Osteoblast (primary cell): Measurements from ENCODE around the gene ZNF785. TPM values are rescaled to one million over a fixed set of nuclear protein-coding genes. Genes with fewer than 3 reads are reported as not detected.

Experiments
- DNase-seq: peaks from one replicate; pipeline ENCODE4 v3.0.0; 2011; ENCODE audit warnings: low spot score, mixed read lengths; ENCODE audit not compliant: insufficient read length; ENCODE audit errors: missing footprints
- H2AFZ ChIP-seq: 2 replicates; pipeline ENCODE4 v1.6.0; 2011; ENCODE audit warnings: mild to moderate bottlenecking, low read length
- H3K27ac ChIP-seq: 2 replicates; pipeline ENCODE4 v1.5.1; 2011; ENCODE audit warnings: mild to moderate bottlenecking, low read depth, low read length, moderate library complexity
- H3K27me3 ChIP-seq: 2 replicates; pipeline ENCODE4 v1.6.0; 2012; ENCODE audit warnings: mild to moderate bottlenecking, control low read depth, inconsistent platforms, low read length, moderate library complexity; ENCODE audit not compliant: insufficient read depth
- H3K36me3 ChIP-seq: 2 replicates; pipeline ENCODE4 v1.5.1; 2011; ENCODE audit warnings: mild to moderate bottlenecking, low read length, control low read depth, moderate library complexity; ENCODE audit not compliant: insufficient read depth
- H3K4me1 ChIP-seq: 2 replicates; pipeline ENCODE4 v1.5.1; 2011; ENCODE audit warnings: mild to moderate bottlenecking, low read length, control low read depth, moderate library complexity; ENCODE audit not compliant: insufficient read depth
- H3K4me2 ChIP-seq: 2 replicates; pipeline ENCODE4 v1.6.0; 2011; ENCODE audit warnings: mild to moderate bottlenecking, low read length; ENCODE audit not compliant: insufficient read depth
- H3K4me3 ChIP-seq: fragments of 200-600 bp; sonication (generic); 3 replicates; pipeline ENCODE4 v1.5.1; 2012; ENCODE audit warnings: mild to moderate bottlenecking, low read length, inconsistent platforms; ENCODE audit not compliant: insufficient read depth
- H3K79me2 ChIP-seq: 2 replicates; pipeline ENCODE4 v1.6.0; 2012; ENCODE audit warnings: mild to moderate bottlenecking, low read length, control low read depth, inconsistent platforms; ENCODE audit not compliant: insufficient read depth
- H3K9me3 ChIP-seq: 2 replicates; pipeline ENCODE4 v1.5.1; 2011; ENCODE audit warnings: low read depth, low read length, control low read depth
- H4K20me1 ChIP-seq: 2 replicates; pipeline ENCODE4 v1.6.0; 2012; ENCODE audit warnings: mild to moderate bottlenecking, low read length, control low read depth; ENCODE audit not compliant: insufficient read depth
- small RNA-seq: library from RNA; depleted of rRNA; stranded (forward); fragments of <200 nt; gene quantifications from one replicate; pipeline ENCODE3, GENCODE V24; 2012
- total RNA-seq: library from RNA; depleted of rRNA; stranded (reverse); fragments of >200 nt; gene quantifications from 2 replicates; pipeline ENCODE4 v1.2.3, GENCODE V29; 2012
- TF ChIP-seq, protein P1 (sequence below): IDR thresholded peaks from 2 replicates; pipeline ENCODE4 v1.5.1; 2011; ENCODE audit warnings: mild to moderate bottlenecking, low read depth, low read length, moderate library complexity; ENCODE audit errors: extremely low read depth

ZNF785 gene
- total RNA-seq, 1 donor: 13.4 TPM

GRCh38 chr16:30532285-30533145 is 53.0 kb downstream of the ZNF785 start:
- no peak overlapping the region for H3K4me2 ChIP-seq
- peaks cover 14% of the 10 kb centered on the region for H3K4me1 ChIP-seq
- DNase-seq: no peak
- H3K4me3 ChIP-seq: no peak overlapping the region
- no peak overlapping the region for H3K27ac ChIP-seq
- H4K20me1 ChIP-seq: no peaks in the 10 kb centered on the region
- H3K9me3 ChIP-seq: no peaks in the 10 kb centered on the region
- H3K79me2 ChIP-seq: peaks cover 21% of the 10 kb centered on the region
- no peaks in the 10 kb centered on the region for H3K27me3 ChIP-seq
- H3K36me3 ChIP-seq: peaks cover 17% of the 10 kb centered on the region
- H2AFZ ChIP-seq: no peak overlapping the region
- TF ChIP-seq, protein P1, sequence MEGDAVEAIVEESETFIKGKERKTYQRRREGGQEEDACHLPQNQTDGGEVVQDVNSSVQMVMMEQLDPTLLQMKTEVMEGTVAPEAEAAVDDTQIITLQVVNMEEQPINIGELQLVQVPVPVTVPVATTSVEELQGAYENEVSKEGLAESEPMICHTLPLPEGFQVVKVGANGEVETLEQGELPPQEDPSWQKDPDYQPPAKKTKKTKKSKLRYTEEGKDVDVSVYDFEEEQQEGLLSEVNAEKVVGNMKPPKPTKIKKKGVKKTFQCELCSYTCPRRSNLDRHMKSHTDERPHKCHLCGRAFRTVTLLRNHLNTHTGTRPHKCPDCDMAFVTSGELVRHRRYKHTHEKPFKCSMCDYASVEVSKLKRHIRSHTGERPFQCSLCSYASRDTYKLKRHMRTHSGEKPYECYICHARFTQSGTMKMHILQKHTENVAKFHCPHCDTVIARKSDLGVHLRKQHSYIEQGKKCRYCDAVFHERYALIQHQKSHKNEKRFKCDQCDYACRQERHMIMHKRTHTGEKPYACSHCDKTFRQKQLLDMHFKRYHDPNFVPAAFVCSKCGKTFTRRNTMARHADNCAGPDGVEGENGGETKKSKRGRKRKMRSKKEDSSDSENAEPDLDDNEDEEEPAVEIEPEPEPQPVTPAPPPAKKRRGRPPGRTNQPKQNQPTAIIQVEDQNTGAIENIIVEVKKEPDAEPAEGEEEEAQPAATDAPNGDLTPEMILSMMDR: no peak

Small RNAs within 50 kb of the gene (small RNA-seq; reads per million reads assigned to genes)
- gene AC093249.1 (not detected), gene AC093249.4 (not detected)

Other genes starting within 250 kb of the ZNF785 start
- 30.9 and 32.9 TPM in 2 replicates for gene CD2BP2, start 230.4 kb downstream of the ZNF785 start, total RNA-seq
- 26.5 and 31.5 TPM in 2 replicates for gene TBC1D10B, start 215.2 kb downstream of the ZNF785 start, total RNA-seq
- not detected in 2 replicates for gene MYL11, start 210.9 kb downstream of the ZNF785 start, total RNA-seq
- gene SEPTIN1, start 203.1 kb downstream of the ZNF785 start, total RNA-seq: 0.29 TPM in 1 of 2 replicates, not detected in the other
- gene ZNF48, start 190.3 kb downstream of the ZNF785 start, total RNA-seq: 10.0 and 10.9 TPM in 2 replicates
- 10.9 and 14.8 TPM in 2 replicates for gene ZNF771, start 178.1 kb downstream of the ZNF785 start, total RNA-seq
- 13.6 and 13.8 TPM in 2 replicates for gene DCTPP1, start 155.7 kb downstream of the ZNF785 start, total RNA-seq
- gene SEPHS2, start 139.8 kb downstream of the ZNF785 start, total RNA-seq: 18.0 and 20.3 TPM in 2 replicates
- 0.36 TPM in 1 of 2 replicates, not detected in the other for gene ITGAL, start 113.0 kb downstream of the ZNF785 start, total RNA-seq
- gene ZNF768, start 59.1 kb downstream of the ZNF785 start, total RNA-seq: 22.7 and 25.0 TPM in 2 replicates
- gene ZNF747, start 50.8 kb downstream of the ZNF785 start, total RNA-seq: 16.6 and 17.1 TPM in 2 replicates
- gene ZNF764, start 27.3 kb downstream of the ZNF785 start, total RNA-seq: 5.3 and 7.6 TPM in 2 replicates
- gene ZNF688, start 14.0 kb downstream of the ZNF785 start, total RNA-seq: 10.9 and 12.3 TPM in 2 replicates
- 7.1 and 8.3 TPM in 2 replicates for gene ZNF689, start 24.7 kb upstream of the ZNF785 start, total RNA-seq
- 6.8 and 8.0 TPM in 2 replicates for gene PRR14, start 65.3 kb upstream of the ZNF785 start, total RNA-seq
- gene FBRS, start 72.7 kb upstream of the ZNF785 start, total RNA-seq: 24.5 and 30.8 TPM in 2 replicates
- 16.3 and 19.2 TPM in 2 replicates for gene SRCAP, start 113.5 kb upstream of the ZNF785 start, total RNA-seq
- gene PHKG2, start 162.7 kb upstream of the ZNF785 start, total RNA-seq: 20.3 and 25.0 TPM in 2 replicates
- 2.4 and 2.9 TPM in 2 replicates for gene CFAP119, start 176.4 kb upstream of the ZNF785 start, total RNA-seq
- gene RNF40, start 176.6 kb upstream of the ZNF785 start, total RNA-seq: 63.1 and 88.3 TPM in 2 replicates
- gene ZNF629, start 201.5 kb upstream of the ZNF785 start, total RNA-seq: 15.3 and 16.3 TPM in 2 replicates